ENCODE measurements around the gene SCRG1.

The SCRG1 gene

DNA sequence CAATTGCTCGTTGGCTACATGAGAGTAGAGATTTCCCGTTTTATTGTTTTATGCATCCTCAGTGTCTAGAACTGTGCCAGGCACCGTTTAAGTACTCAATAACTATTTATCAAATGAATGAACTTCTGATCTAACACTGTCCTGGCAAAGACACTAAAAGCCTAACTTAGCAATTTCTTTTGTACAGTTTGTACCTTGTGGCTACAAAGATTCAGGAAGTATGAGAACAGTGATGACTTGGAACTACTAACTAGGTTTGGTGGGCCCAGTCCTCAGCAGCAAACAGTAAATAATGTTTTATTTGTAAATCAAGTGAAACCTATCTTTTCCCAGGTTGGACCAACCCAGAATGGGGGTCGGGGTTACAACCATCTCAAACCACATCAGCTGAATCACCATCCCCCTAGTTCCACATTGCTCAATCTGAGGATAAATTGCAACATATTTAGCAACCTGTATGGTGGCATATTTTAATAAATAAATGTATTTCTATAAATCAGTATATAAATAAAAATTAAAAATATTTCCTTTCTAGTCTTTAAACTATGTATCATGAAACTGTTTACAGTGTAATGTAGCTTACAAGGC is 12.3 kb upstream of the SCRG1 start:
- peak; percentile 10 for DNase-seq (ENCODE audit: low read depth)

DNA sequence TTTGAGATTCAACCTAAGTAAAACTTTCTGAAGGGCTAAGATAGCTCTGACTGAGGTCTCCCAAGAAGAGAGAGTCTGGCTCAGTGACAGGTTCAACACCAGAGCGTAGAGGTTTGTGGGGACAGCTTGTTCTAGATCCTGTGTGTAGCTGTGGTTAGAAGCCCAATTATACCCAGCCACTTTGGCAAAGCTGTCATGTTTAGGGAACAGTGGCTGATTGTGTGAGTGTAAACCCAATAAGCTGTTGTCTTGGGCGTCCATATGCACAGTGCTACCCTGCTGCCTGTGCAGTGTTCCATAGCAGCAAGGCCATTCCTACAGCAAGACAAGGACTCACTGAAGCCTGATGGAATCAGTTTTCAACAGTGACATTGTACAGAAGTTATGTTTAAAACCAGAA is 11.2 kb upstream of the SCRG1 start:
- DNase-seq (ENCODE audit: low read depth) = no peak

DNA sequence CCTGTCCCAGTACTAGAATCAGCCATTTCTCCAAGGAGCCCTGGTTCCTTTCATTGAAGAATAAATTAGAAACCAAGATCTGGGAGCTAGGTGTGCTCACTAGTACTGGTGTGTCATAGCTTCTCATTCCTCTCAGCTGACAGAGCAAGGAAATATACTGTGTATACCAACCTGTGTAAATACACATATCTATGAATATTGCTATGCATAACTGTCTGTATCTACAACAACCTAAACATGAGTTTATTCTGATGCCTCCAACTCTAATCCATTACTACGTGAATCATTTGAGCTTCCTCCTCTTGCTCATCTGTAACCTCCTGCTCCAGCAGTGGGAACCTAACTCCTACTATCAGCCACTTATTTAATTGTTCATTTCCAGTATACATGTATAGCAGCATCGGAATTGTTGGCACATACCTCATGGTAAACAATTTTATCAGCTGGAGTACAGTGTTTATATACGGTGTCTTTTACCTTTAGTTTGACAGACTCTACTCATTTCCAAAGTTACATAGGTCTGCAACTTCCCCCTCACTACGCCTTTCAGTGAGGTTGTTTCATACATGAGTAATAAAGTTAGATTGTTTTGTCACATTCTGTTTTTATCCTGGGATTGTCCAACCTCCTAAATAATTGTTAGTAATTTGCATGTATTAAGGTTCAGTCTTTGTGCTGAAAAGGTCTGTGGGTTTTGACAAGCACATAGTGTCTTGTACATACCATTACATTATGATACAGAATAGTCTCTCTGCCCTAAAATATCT is 7.1 kb upstream of the SCRG1 start:
- DNase-seq (ENCODE audit: low read depth) = no peak

DNA sequence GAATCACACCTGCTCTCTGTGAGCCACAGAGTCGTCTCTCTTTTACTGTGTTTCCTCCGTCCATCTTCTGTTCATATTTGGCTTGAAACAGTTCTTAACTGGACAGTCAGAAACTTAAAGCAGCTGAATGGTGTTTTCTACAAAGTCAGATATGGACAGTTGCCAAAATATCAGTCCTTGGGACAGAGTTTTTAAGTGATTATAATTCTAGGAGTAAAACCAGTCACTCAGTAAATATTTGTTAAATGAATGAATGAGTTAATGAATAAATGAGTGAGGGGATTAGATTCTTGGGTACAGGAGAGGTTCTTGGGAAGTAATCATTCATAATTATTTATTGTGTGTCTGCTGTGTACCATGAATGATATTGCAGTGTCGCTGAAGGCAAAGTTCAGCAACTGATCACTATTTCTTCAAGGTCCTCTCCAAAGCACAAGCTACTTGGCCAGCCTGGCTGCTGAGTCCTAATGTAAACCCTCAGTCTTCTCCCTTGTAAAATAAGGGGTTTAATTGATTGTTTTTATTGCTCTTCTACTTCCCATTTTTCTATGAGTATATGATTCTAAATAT is 5.5 kb upstream of the SCRG1 start:
- no peak for DNase-seq (ENCODE audit: low read depth)

DNA sequence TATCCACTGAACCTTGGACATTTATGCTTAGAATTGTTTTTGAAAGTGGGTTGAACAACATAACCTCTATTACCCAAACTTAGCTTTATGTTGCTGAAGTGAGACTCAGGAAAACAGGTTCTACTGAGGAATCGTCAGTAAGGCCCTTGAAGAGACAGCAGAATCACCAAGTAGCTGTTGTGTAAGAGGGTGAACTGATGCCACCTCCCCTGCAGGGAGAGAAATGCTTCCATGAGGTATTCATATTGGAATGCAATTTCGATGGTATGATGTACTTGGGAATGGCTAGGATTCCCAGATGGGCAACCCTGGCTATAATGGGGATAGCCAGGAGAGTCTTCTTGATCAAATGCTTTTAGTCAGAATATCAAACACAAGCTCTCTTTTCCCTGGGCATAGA is 4.1 kb upstream of the SCRG1 start:
- no peak for DNase-seq (ENCODE audit: low read depth)

- no peak for DNase-seq (ENCODE audit: low read depth)
These were observed 2.1 kb upstream of the SCRG1 start for GRCh38 chr4:173401063-173401462.

GRCh38 chr4:173398220-173398619 is 696 bp downstream of the SCRG1 start:
- no peak for DNase-seq (ENCODE audit: low read depth)

- no peak for DNase-seq (ENCODE audit: low read depth)
These were observed 1.3 kb downstream of the SCRG1 start for GRCh38 chr4:173397604-173398003.

DNA sequence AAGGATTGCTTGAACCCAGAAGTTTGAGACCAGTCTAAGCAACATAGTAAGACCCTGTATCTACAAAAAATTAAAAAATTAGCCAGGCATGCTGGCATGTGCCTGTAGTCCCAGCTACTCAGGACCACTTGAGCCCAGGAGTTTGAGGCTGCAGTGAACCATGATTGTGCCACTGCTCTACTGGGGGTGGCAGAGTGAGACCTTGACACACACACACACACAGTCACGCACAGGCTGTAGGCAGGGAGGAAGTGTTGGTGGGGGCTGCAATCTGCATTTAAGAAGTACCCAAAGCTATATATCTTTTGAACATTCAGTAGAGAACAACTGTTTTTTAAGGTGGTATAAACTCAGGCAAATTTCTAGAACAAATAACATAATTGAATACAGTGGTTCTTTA is 7.2 kb downstream of the SCRG1 start:
- no peak for DNase-seq (ENCODE audit: low read depth)

DNA sequence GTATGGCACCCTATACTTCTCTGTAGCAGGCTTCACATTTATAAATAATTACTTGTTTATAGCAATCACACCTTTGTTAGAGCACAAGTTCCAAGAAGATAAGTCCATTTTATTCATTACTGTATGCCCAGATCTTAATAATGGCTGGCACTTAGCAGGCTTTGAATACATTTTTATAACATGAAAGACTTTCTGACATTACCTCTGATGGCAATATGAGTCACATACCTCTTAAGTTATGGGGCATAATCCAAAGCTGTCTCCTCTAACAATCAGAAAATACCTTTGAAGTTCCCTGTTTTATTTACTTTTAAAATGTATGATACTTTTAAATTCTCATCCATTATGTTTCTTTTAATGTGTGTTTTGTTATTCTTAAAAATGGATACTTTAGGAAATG is 12.2 kb downstream of the SCRG1 start:
- no peak for DNase-seq (ENCODE audit: low read depth)

DNA sequence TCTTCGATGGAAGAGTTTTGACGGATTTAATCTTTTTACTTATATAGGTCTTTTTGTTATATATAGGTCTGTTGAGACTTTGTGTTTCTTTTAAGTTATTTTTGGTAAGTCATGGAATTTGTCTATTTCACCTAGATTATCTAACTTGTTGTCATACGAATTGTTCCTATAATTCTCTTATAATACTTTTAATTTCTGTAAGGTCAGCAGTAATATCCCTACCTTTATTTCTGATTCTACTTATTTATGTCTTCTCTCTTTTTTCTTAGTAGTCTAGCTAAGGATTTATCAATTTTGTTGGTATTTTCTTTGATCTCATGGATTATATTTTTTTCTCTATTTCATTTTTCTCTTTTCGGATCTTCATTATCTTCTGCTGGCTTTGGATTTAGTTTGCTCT is 16.6 kb downstream of the SCRG1 start:
- DNase-seq (ENCODE audit: low read depth) = no peak

- no peak for DNase-seq (ENCODE audit: low read depth)
These were observed 17.3 kb downstream of the SCRG1 start for GRCh38 chr4:173381610-173382009.

GRCh38 chr4:173380987-173381386 is 17.9 kb downstream of the SCRG1 start:
- no peak for DNase-seq (ENCODE audit: low read depth)

GRCh38 chr4:173379929-173380328 is 19.0 kb downstream of the SCRG1 start:
- no peak for DNase-seq (ENCODE audit: low read depth)

GRCh38 chr4:173374588-173374987 is 24.3 kb downstream of the SCRG1 start:
- no peak for DNase-seq (ENCODE audit: low read depth)

GRCh38 chr4:173371292-173372192 is 27.4 kb downstream of the SCRG1 start:
- peak; percentile 59 for DNase-seq (ENCODE audit: low read depth)

DNA sequence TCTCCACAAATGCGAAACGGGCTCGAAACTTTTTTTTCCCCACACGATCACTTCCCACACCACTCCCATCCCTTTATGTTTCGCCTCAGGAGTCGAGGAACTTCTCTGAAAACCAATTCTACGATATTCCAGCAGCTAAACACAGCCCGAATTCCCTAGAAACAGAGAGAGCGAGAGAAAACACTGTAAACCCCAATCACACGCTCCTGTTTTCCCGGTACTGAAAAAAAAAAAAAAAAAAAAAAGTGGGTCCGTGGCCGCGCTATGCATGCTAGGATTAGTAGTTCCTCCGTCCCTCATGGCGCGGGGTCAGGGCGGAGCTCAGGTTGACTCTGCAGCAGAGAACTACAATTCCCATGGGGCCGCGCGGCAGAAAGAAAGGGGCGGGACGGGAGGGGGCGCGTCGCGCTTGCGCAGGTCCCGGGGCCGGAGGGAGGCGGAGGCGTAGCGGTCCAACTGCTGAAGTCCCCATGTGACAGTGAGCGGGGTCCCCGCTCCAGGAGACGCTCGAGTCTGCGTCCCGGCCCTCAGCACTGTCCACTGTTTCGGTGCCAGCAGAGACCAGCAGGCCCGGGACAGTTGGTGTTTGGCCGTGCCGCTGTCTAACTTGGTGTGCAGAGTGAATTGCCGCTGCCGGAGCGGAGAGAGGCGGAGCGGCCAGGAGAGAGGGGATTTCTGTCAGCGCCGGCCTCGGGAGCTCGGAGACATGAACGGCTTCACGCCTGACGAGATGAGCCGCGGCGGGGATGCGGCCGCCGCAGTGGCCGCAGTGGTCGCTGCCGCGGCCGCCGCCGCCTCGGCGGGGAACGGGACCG is 28.2 kb downstream of the SCRG1 start, which contains the start of gene SAP30:
Gene SAP30 (plus strand): TSS at position 478 of the 815 bp plus-strand sequence. CDS start 229 bp downstream, at position 707.
- DNase-seq (ENCODE audit: low read depth) = peak; percentile 98

DNA sequence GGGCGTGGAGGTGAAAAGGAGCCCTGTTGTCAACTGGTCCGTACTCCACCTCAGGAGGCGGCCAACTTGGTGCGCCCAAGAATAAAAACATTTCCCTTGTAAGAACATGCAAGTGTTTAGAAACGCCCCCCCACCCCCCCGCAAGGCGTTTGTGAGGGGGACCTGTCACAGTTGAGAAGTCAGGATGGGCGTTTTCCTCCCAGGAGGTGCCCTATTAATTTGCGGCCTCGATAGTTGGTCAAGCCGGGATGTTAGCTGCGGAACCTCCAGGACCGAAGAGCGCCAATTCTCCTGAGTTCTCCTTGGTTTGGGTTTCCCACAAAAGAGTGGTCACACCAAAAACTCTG is 28.8 kb downstream of the SCRG1 start:
- DNase-seq (ENCODE audit: low read depth) = no peak

- DNase-seq (ENCODE audit: low read depth) = no peak
These were observed 31.0 kb downstream of the SCRG1 start for GRCh38 chr4:173367946-173368345.

DNA sequence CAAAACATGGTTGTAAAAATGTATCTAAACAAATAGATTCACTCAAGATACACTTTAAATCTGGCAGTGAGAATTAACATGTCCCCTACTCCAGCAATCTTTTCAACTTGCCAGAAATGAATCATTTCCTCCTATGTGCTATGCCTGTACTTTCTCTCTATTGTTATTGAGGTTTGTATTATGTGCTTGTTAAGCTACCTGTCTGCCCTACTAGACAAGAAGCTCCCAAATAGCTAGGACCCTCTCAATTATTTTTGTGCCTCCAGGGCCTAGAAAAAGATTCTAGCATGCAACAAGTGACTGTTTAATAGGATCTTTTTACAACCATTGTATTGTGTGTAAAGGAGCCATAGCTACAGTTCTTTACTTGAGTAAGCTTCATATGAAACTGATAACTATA is 31.6 kb downstream of the SCRG1 start:
- no peak for DNase-seq (ENCODE audit: low read depth)

GRCh38 chr4:173365359-173365996 is 33.4 kb downstream of the SCRG1 start:
- no peak for DNase-seq (ENCODE audit: low read depth)

Measured in fibroblast of the conjunctiva (primary cell).